Subcutaneous abdominal adipose tissue (tissue), 5 donors: ENCODE data around the gene CDH12.

Experiments used
- H3K27ac ChIP-seq: one replicate; pipeline ENCODE4 v1.7.0; 2013; ENCODE audit warnings: low read depth, mild to moderate bottlenecking, inconsistent platforms, low read length, moderate library complexity
- H3K27me3 ChIP-seq, 5 donors: one replicate each; pipeline ENCODE4 v1.7.0; 2013; ENCODE audit warnings: low read length in 5 of 5, inconsistent platforms in 1 of 5; ENCODE audit not compliant: control insufficient read depth in 5 of 5, insufficient read depth in 4 of 5
- H3K36me3 ChIP-seq, 5 donors: one replicate each; pipeline ENCODE4 v1.7.0; 2013; ENCODE audit warnings: low read length in 5 of 5; ENCODE audit not compliant: control insufficient read depth in 5 of 5, insufficient read depth in 5 of 5
- H3K4me1 ChIP-seq, 5 donors: one replicate each; pipeline ENCODE4 v1.7.0; 2013; ENCODE audit warnings: low read length in 5 of 5, mild to moderate bottlenecking in 3 of 5, moderate library complexity in 1 of 5; ENCODE audit not compliant: control insufficient read depth in 5 of 5, insufficient read depth in 5 of 5
- H3K4me3 ChIP-seq, 5 donors: one replicate each; pipeline ENCODE4 v1.7.0; 2013; ENCODE audit warnings: low read length in 5 of 5, low read depth in 1 of 5
- H3K9ac ChIP-seq, 5 donors: one replicate each; pipeline ENCODE4 v1.7.0; 2013; ENCODE audit warnings: low read length in 5 of 5, mild to moderate bottlenecking in 4 of 5, moderate library complexity in 3 of 5
- H3K9me3 ChIP-seq, 5 donors: one replicate each; pipeline ENCODE4 v1.7.0; 2013; ENCODE audit warnings: low read length in 5 of 5; ENCODE audit not compliant: control insufficient read depth in 5 of 5
- donor health status: healthy.
- donor health status: healthy.
- donor health status: healthy.
- donor health status: healthy.
- donor health status: healthy.

Gene CDH12

DNA sequence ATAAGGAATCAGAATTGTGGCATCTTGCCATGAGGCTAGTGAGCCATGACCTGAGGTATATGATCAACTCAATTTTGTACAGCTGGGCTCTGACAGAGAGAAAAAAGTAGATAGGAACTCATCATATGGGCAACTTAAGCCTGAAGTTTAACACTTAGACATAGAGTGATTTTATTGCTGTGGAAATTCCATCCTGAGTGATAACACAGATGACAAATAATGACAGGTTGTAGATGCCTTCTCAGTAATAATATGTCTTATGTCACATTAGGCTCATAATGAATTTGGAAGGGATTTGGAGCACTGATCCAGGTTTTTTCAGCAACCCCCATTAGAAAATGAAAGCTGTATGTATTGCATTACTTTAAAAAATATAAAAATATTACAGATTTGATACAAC lies 744.6 kb downstream of the CDH12 start:
- Histone ChIP-seq H3K4me1 (no peaks in the 10 kb centered on the region), H3K4me3 (no peak overlapping the region), H3K9me3 (no peaks in the 10 kb centered on the region), H3K36me3 (no peaks in the 10 kb centered on the region), H3K27me3 (no peaks in the 10 kb centered on the region), H3K27ac (no peak overlapping the region), H3K9ac (no peak overlapping the region)

DNA sequence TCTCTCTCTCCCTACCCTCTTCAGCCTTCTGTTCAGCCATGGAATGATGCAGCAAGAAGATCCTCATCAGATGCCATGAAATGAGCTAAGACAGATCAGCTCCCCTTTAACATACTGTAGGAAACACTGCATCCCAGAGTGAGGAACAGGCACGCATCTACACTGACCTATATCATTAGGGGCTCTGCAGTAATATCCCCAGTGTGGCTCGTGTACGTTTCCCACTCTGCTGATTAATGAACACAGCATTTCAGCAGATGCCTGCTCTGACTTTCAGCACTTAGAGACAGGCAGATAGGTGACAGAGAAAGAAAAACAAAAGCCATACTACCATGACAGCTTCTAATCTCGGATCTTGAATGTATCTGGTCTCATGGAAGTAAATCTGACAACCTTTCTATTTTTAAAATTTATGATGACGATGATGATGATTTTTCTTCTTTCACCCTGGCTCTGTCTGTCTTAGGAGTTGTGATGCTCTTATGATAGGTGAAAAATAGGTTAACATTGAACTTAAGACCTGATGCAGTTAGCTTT lies 750.3 kb downstream of the CDH12 start:
- H3K4me3 ChIP-seq: no peak overlapping the region
- no peaks in the 10 kb centered on the region for H3K27me3 ChIP-seq
- H3K9me3 ChIP-seq: no peaks in the 10 kb centered on the region
- no peak overlapping the region for H3K9ac ChIP-seq
- no peaks in the 10 kb centered on the region for H3K36me3 ChIP-seq
- no peaks in the 10 kb centered on the region for H3K4me1 ChIP-seq
- no peak overlapping the region for H3K27ac ChIP-seq

DNA sequence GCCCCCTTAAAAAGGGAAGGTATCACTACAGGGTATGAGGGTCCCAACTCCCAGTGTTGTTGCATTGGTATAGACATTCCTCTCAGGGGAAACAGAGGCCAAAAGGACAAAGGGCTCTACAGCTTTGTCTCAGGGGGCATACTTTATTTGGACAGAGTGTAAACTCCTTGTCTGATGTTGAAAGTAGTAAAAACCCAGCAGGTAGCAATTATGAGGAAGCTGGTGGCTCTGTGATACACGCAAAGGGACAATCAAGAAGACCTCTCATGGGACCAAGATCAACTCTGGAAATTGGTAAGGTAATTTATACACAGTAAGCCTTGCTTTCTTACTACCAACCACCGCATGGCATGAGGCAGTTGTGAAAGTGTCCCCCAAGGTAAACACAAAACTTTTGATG lies 764.6 kb downstream of the CDH12 start:
- no peaks in the 10 kb centered on the region for H3K9me3 ChIP-seq
- no peaks in the 10 kb centered on the region for H3K4me1 ChIP-seq
- H3K36me3 ChIP-seq: no peaks in the 10 kb centered on the region
- no peak overlapping the region for H3K27ac ChIP-seq
- H3K4me3 ChIP-seq: no peak overlapping the region
- no peaks in the 10 kb centered on the region for H3K27me3 ChIP-seq
- no peak overlapping the region for H3K9ac ChIP-seq

DNA sequence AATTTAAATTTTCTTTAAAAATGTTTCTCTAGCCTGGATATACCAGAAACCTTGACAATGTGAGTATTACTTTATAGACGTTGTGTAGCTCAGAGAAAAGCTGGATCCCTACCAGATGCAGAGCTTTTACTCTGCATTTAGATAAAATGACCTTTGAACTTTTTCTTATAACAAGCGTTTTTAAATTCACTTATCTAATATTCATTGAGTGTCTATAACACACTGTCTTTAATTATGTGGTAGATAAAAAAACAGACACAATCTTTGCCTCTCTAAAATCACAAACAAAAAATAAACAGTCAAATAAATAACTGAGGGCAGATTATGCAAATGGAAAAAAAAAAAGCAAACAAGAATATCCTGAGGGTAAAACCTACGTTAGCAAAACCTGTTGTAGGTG lies 773.6 kb downstream of the CDH12 start:
- Histone ChIP-seq H3K27ac (no peak overlapping the region), H3K4me3 (no peak overlapping the region), H3K9ac (no peak overlapping the region), H3K9me3 (no peaks in the 10 kb centered on the region), H3K27me3 (no peaks in the 10 kb centered on the region), H3K4me1 (no peaks in the 10 kb centered on the region), H3K36me3 (no peaks in the 10 kb centered on the region)

DNA sequence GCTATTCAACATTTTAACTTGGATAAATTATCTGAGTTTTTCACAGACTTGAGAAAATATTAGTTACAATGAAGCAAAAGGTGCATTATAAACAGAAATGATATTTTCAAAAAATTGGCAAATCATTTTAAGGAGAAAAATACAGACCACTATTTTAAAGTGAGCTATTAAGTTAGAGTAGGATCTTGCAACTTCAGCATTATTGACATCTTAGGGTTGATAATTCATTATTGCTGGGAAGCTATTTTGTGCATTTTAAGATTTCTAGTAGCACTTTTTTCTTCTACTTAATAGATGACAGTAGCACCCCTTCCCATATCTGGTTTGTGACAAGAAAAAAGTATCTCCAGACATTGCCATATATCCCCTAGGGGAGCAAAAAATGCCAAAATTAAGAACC lies 774.1 kb downstream of the CDH12 start:
- H3K4me1 ChIP-seq: no peaks in the 10 kb centered on the region
- H3K9me3 ChIP-seq: no peaks in the 10 kb centered on the region
- H3K27me3 ChIP-seq: no peaks in the 10 kb centered on the region
- no peaks in the 10 kb centered on the region for H3K36me3 ChIP-seq
- H3K27ac ChIP-seq: no peak overlapping the region
- no peak overlapping the region for H3K9ac ChIP-seq
- no peak overlapping the region for H3K4me3 ChIP-seq

DNA sequence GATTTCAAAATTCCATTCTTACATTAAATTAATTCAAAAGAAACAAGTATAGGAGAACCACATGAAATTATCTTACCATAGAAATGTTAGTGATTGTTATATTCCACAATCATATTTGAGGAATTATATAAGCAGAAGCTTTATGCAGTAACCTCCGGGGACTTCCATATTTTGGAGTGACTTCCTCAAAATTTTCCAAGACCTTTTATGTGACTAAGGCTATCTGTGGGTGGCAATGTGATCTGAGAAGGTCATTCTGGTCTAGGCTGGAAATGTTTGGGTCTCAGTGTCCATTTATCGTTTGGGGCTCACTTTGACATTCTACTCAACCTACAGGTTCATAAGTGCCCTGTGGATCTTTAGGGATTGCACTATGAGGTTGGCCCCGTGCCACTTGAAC lies 776.6 kb downstream of the CDH12 start:
- no peaks in the 10 kb centered on the region for H3K4me1 ChIP-seq
- H3K27ac ChIP-seq: no peak overlapping the region
- H3K4me3 ChIP-seq: no peak overlapping the region

DNA sequence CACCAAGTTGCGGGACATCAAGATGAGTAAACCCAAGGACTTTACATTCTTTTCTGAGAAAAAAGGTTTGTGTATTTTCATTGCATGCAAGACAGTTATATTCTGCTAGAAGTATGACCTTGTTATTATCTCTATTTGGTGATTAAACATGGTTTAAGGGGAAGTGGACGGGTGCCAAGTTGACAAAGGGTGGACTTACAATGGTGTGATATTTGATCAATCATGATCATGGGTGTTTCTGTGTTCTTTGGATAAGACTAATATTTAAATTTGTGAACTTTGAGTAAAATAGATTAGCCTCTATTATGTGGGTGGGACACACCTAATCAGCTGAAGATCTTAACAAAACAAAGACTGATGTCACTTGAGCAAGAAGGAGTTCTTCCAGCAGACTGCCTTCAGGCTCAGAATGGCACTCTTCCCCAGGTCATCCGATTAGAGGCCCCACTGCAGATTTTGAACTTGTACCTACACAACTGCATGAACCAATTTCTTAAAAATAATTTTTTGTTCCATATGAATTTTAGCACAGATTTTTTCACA lies 782.9 kb downstream of the CDH12 start:
- no peaks in the 10 kb centered on the region for H3K27me3 ChIP-seq

More for the DNA sequence above, 776.6 kb downstream of the CDH12 start:
- Histone ChIP-seq H3K36me3 (no peaks in the 10 kb centered on the region), H3K27me3 (no peaks in the 10 kb centered on the region), H3K9ac (no peak overlapping the region), H3K9me3 (no peaks in the 10 kb centered on the region)

DNA sequence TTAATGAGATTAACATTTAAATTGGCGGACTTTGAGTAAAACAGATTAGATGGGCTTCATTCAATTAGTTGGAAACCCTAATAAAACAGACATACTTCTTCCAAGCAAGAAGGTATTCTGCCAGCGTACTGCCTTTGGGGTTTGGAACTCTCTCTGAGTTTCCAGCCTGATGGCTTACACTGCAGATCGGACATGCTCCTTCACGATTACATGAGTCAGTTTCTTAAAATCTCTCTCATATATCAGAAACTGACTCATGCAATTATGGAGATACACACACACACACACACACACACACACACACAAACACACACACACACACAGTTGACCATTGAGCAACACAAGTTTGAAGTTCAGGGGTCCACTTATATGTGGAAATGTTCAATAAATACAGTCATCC lies 789.4 kb downstream of the CDH12 start:
- Histone ChIP-seq H3K9me3 (peaks cover 0 to 4% (median 0%) of the 10 kb centered on the region in 5 donors), H3K27ac (no peak overlapping the region), H3K36me3 (no peaks in the 10 kb centered on the region), H3K27me3 (no peaks in the 10 kb centered on the region), H3K4me3 (no peak overlapping the region), H3K9ac (no peak overlapping the region), H3K4me1 (no peaks in the 10 kb centered on the region)

More for the DNA sequence above, 782.9 kb downstream of the CDH12 start:
- Histone ChIP-seq H3K27ac (no peak overlapping the region), H3K9me3 (peaks cover 0 to 2% (median 0%) of the 10 kb centered on the region in 5 donors), H3K36me3 (no peaks in the 10 kb centered on the region), H3K4me3 (no peak overlapping the region), H3K4me1 (no peaks in the 10 kb centered on the region), H3K9ac (no peak overlapping the region)

DNA sequence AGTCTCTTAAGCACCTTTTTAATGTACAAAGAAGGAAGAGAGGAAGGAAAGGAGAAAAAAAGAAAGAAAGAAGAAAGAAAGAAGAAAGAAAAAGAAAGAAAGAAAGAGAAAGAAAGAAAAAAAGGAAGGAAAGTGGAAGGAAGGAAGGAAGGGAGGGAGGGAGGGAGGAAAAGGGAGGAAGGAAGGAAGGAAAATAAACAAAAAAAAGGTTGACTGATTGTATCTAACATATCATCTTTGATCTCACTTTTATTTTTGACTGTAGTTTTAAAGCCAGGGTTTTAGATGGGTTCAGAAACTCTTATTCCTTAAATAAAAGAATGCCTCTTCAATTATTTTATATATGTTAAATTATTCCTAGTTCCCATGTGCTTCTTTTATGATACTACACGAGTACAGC lies 794.5 kb downstream of the CDH12 start:
- no peaks in the 10 kb centered on the region for H3K4me1 ChIP-seq
- no peak overlapping the region for H3K4me3 ChIP-seq

DNA sequence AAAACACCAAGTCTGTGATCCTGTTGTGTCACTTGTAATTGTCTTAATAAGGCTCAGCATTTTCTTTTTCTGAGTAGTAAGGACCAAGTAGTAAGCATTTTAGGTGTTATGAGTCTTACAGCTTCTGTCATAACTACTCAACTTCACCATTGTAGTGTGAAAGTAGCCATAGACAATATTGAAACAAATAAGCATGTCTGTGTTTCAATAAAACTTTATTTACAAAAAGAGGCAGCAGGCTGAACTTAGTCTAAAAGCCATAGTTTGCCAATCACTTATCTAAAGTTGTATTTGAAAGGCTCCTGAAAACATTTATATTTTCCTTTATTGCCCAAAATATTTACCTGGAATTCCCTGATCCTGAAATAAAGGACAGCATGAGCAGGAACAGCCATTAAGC lies 796.1 kb downstream of the CDH12 start:
- Histone ChIP-seq H3K27ac (no peak overlapping the region), H3K9ac (no peak overlapping the region), H3K4me3 (no peak overlapping the region), H3K9me3 (peaks cover 0 to 2% (median 0%) of the 10 kb centered on the region in 5 donors), H3K4me1 (no peaks in the 10 kb centered on the region), H3K36me3 (no peaks in the 10 kb centered on the region), H3K27me3 (no peaks in the 10 kb centered on the region)

More for the DNA sequence above, 794.5 kb downstream of the CDH12 start:
- Histone ChIP-seq H3K9ac (no peak overlapping the region), H3K36me3 (no peaks in the 10 kb centered on the region), H3K27me3 (no peaks in the 10 kb centered on the region), H3K27ac (no peak overlapping the region), H3K9me3 (peaks cover 0 to 2% (median 0%) of the 10 kb centered on the region in 5 donors)
